IMR-90 (cell line): ENCODE measurements around the gene WDFY2. TPM values are rescaled to one million over a fixed set of nuclear protein-coding genes. Genes with fewer than 3 reads are reported as not detected.

ENCODE experiments used
- ATAC-seq: fragments of 200-7000 bp; cut with Tn5 transposase; 2 replicates; pipeline ENCODE4 v1.9.1; 2020; ENCODE audit warnings: low read depth, mild to moderate bottlenecking, moderate library complexity
- BruUV-seq: library from RNA; stranded (reverse); fragments of 400-500 nt; replicated peaks from 2 replicates; lab custom pipeline; 2021; lab: Mats Ljungman, UMichigan
- CTCF ChIA-PET: fragments of 300-600 bp; formaldehyde crosslinking; extraction: SDS; loops from one replicate; lab custom pipeline; 2021; ENCODE audit warnings: antibody characterized with exemption; lab: Yijun Ruan, JAX
- POLR2A ChIA-PET: fragments of 300-600 bp; sonication (Branson Sonifier 250); formaldehyde crosslinking; loops from one replicate; lab custom pipeline; 2022; ENCODE audit warnings: antibody characterized with exemption; ENCODE audit not compliant: unreplicated experiment; lab: Charles Lee
- DNase-seq: peaks from one replicate; pipeline ENCODE4 v3.0.0; 2013
- H2AFZ ChIP-seq: replicated peaks from 2 replicates; pipeline ENCODE3; 2013; ENCODE audit warnings: low read length, mild to moderate bottlenecking; ENCODE audit not compliant: poor library complexity
- H2AK5ac ChIP-seq: 2 replicates; pipeline ENCODE4 v1.6.1; 2013; ENCODE audit warnings: low read depth, low read length, inconsistent platforms
- H2AK9ac ChIP-seq: replicated peaks from 2 replicates; pipeline ENCODE3; 2013; ENCODE audit warnings: mild to moderate bottlenecking, low read depth, low read length, moderate library complexity; ENCODE audit not compliant: poor library complexity
- H2BK120ac ChIP-seq: 2 replicates; pipeline ENCODE4 v1.6.1; 2013; ENCODE audit warnings: low read depth, low read length, inconsistent platforms
- H2BK15ac ChIP-seq: 3 replicates; pipeline ENCODE4 v1.6.1; 2013; ENCODE audit warnings: low read depth, low read length, inconsistent platforms
- H2BK20ac ChIP-seq: 2 replicates; pipeline ENCODE4 v1.6.1; 2013; ENCODE audit warnings: low read depth, mild to moderate bottlenecking, inconsistent platforms, low read length, moderate library complexity
- H2BK5ac ChIP-seq: 2 replicates; pipeline ENCODE4 v1.6.1; 2013; ENCODE audit warnings: mild to moderate bottlenecking, low read depth, low read length, inconsistent platforms; ENCODE audit not compliant: poor library complexity, severe bottlenecking
- H3K14ac ChIP-seq: replicated peaks from 2 replicates; pipeline ENCODE4 v1.6.1; 2013; ENCODE audit warnings: low read depth, low read length, inconsistent platforms
- H3K18ac ChIP-seq: 2 replicates; pipeline ENCODE4 v1.6.1; 2013; ENCODE audit warnings: low read depth, low read length, control low read depth
- H3K23ac ChIP-seq: 2 replicates; pipeline ENCODE4 v1.6.1; 2013; ENCODE audit warnings: low read depth, low read length, inconsistent platforms
- H3K27ac ChIP-seq: 2 replicates; pipeline ENCODE4 v1.5.1; 2013; ENCODE audit warnings: mild to moderate bottlenecking, control low read depth, low read length; ENCODE audit not compliant: insufficient read depth
- H3K27me3 ChIP-seq: 2 replicates; pipeline ENCODE4 v1.6.1; 2013; ENCODE audit warnings: low read length; ENCODE audit not compliant: control insufficient read depth, insufficient read depth
- H3K36me3 ChIP-seq: 2 replicates; pipeline ENCODE4 v1.6.1; 2013; ENCODE audit warnings: low read length, mixed read lengths; ENCODE audit not compliant: control insufficient read depth, insufficient read depth
- H3K4ac ChIP-seq: 2 replicates; pipeline ENCODE4 v1.6.1; 2013; ENCODE audit warnings: low read depth, low read length, inconsistent platforms
- H3K4me1 ChIP-seq: 2 replicates; pipeline ENCODE4 v1.6.1; 2013; ENCODE audit warnings: low read length, mixed read lengths; ENCODE audit not compliant: control insufficient read depth, insufficient read depth
- H3K4me2 ChIP-seq: 2 replicates; pipeline ENCODE4 v1.6.1; 2013; ENCODE audit warnings: low read depth, mild to moderate bottlenecking, control low read depth, low read length, moderate library complexity
- H3K4me3 ChIP-seq: 2 replicates; pipeline ENCODE4 v1.5.1; 2013; ENCODE audit warnings: low read depth, mild to moderate bottlenecking, control low read depth, low read length, moderate library complexity; ENCODE audit not compliant: insufficient read depth
- H3K56ac ChIP-seq: 2 replicates; pipeline ENCODE4 v1.6.1; 2013; ENCODE audit warnings: low read length, inconsistent platforms; ENCODE audit not compliant: insufficient read depth; ENCODE audit errors: extremely low read depth
- H3K79me1 ChIP-seq, 2 experiments: 2 replicates each; pipeline ENCODE4 v1.6.1; 2013; ENCODE audit warnings: low read length in 2 of 2, inconsistent platforms in 1 of 2, low read depth in 1 of 2
- H3K9ac ChIP-seq: 2 replicates; pipeline ENCODE4 v1.6.1; 2013; ENCODE audit warnings: low read depth, low read length, control low read depth
- H3K9me1 ChIP-seq: 2 replicates; pipeline ENCODE4 v1.6.1; 2013; ENCODE audit warnings: low read length, inconsistent platforms; ENCODE audit not compliant: insufficient read depth
- H3K9me3 ChIP-seq: 2 replicates; pipeline ENCODE4 v1.6.1; 2013; ENCODE audit warnings: low read length; ENCODE audit not compliant: control insufficient read depth, insufficient read depth
- H4K20me1 ChIP-seq: 2 replicates; pipeline ENCODE4 v1.6.1; 2013; ENCODE audit warnings: low read length, inconsistent platforms; ENCODE audit not compliant: insufficient read depth
- H4K5ac ChIP-seq: 2 replicates; pipeline ENCODE4 v1.6.1; 2013; ENCODE audit warnings: mild to moderate bottlenecking, low read depth, low read length, control low read depth
- H4K8ac ChIP-seq, 2 experiments: 2 replicates each; pipeline ENCODE4 v1.6.1; 2013; ENCODE audit warnings: low read depth in 2 of 2, low read length in 2 of 2, control low read depth in 1 of 2, inconsistent platforms in 1 of 2
- H4K91ac ChIP-seq: 2 replicates; pipeline ENCODE4 v1.6.1; 2013; ENCODE audit warnings: low read depth, low read length, inconsistent platforms; ENCODE audit not compliant: insufficient read depth
- BHLHE40 ChIP-seq: fragments of 150-350 bp; IDR thresholded peaks from 2 replicates; pipeline ENCODE4 v1.6.1; 2016; ENCODE audit warnings: mild to moderate bottlenecking, low read depth, low read length
- CEBPB ChIP-seq: IDR thresholded peaks from 2 replicates; pipeline ENCODE4 v1.6.1; 2012; ENCODE audit warnings: low read depth, low read length, improper control_type of control experiment
- CTCF ChIP-seq: conservative IDR thresholded peaks from 2 replicates; pipeline ENCODE4 v1.5.1; 2012; ENCODE audit warnings: mild to moderate bottlenecking, low read depth, low read length, improper control_type of control experiment
- ELK1 ChIP-seq: fragments of 150-350 bp; IDR thresholded peaks from 2 replicates; pipeline ENCODE4 v1.6.1; 2016; ENCODE audit warnings: low read depth, mild to moderate bottlenecking, low read length, moderate library complexity, borderline replicate concordance
- MAFK ChIP-seq: IDR thresholded peaks from 2 replicates; pipeline ENCODE4 v1.6.1; 2012; ENCODE audit warnings: low read depth, low read length, improper control_type of control experiment
- NFE2L2 ChIP-seq: fragments of 150-350 bp; IDR thresholded peaks from 2 replicates; pipeline ENCODE4 v1.6.1; 2016; ENCODE audit warnings: low read depth, mild to moderate bottlenecking, low read length
- RAD21 ChIP-seq: IDR thresholded peaks from 2 replicates; pipeline ENCODE4 v1.6.1; 2012; ENCODE audit warnings: low read length, improper control_type of control experiment
- WGBS, 2 experiments: methylation state at CpG; one replicate each; pipeline versions ENCODE4 v1.1.5 to v1.1.7; 2013; ENCODE audit warnings: missing lambda C conversion rate in 2 of 2; ENCODE audit not compliant: insufficient read length in 1 of 2; ENCODE audit errors: extremely low coverage in 2 of 2; 5-methylcytosine and 5-hydroxymethylcytosine counted together
- dilution Hi-C: fragments of 300-500 bp; cut with HindIII; formaldehyde crosslinking; loops from one replicate; pipeline ENCODE4 v1.14.3; 2018; ENCODE audit warnings: low sequenced_read_pairs; ENCODE audit not compliant: unreplicated experiment
- in situ Hi-C: fragments of 300-500 bp; cut with MboI; formaldehyde crosslinking; loops from 3 replicates; pipeline ENCODE4 v1.14.3; 2019; ENCODE audit warnings: low sequenced_read_pairs, inconsistent platforms, mixed read lengths
- intact Hi-C: fragments of 100-400 bp; cut with micrococcal nuclease; formaldehyde crosslinking; loops from 2 replicates; pipeline ENCODE4 v1.10.0; 2022
- polyA plus RNA-seq, 3 experiments: library from polyadenylated mRNA; depleted of rRNA; stranded (reverse); fragments of >200 nt; gene quantifications; 2 replicates each; pipeline ENCODE4 v1.2.3, GENCODE V29; 2012; ENCODE audit warnings: low replicate concordance in 1 of 3
- total RNA-seq: library from RNA; depleted of rRNA; stranded (reverse); fragments of >200 nt; gene quantifications from 2 replicates; pipeline ENCODE4 v1.2.3, GENCODE V29; 2012
- TF ChIP-seq, protein P1 (sequence below): fragments of 150-350 bp; IDR thresholded peaks from 2 replicates; pipeline ENCODE4 v1.6.1; 2017; ENCODE audit warnings: mild to moderate bottlenecking, antibody characterized with exemption, low read length, low read depth

The WDFY2 gene
- total and polyA plus RNA-seq, 2 of the 4 experiments (the other 2 are of a cell fraction): 4.3 to 5.4 TPM

DNA sequence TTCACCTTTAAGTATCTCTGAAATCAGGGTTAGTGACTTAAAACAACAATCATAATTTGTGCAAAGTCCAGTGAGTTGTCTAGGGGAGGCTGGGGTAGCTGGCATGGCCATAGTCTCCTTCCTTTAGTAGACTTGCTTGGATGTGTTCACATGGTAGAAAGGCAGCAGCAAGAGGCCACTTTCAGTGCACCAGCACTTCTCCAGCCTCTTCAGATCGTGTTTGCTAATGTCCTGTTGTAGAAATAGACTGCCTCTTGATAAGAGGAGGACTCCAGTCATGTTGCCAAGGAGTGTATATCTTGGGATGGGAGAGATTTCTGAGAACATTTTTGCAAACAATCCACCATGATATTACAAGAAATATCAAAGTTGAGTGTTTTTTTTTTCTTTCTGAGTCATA lies 22.9 kb downstream of the WDFY2 start:
- no peak overlapping the region for H3K9ac ChIP-seq
- no peak overlapping the region for H2BK5ac ChIP-seq
- no peak overlapping the region for H2BK120ac ChIP-seq
- no peak overlapping the region; the same call in 1 of the 2 replicates for H2AK5ac ChIP-seq
- H3K27ac ChIP-seq: no peak overlapping the region
- no peak overlapping the region for H2BK20ac ChIP-seq
- H3K4ac ChIP-seq: peak overlapping the region; percentile 34; the same call in 1 of the 2 replicates
- peaks cover 10% of the 10 kb centered on the region; the same call in 1 of the 2 replicates for H4K20me1 ChIP-seq
- H3K27me3 ChIP-seq: no peaks in the 10 kb centered on the region
- no peak overlapping the region for H2AFZ ChIP-seq
- no peak overlapping the region for H4K91ac ChIP-seq
- POLR2A ChIA-PET: no interaction called here
- H3K56ac ChIP-seq: no peak overlapping the region
- H3K9me1 ChIP-seq: peaks cover 4% of the 10 kb centered on the region
- CTCF ChIA-PET: no interaction called here
- BruUV-seq: no TSS peak
- intact Hi-C loops: loop anchor here (1.0 kb wide), 1 partner anchor 10 kb away; no protein-coding TSS in a partner anchor
- H2AK9ac ChIP-seq: no peak overlapping the region
- peaks cover 4% of the 10 kb centered on the region; the same call in 1 of the 2 replicates for H3K9me3 ChIP-seq
- no peak overlapping the region; the same call in 1 of the 2 replicates for H3K23ac ChIP-seq
- dilution Hi-C loops: no loop called here
- no peaks in the 10 kb centered on the region for H3K36me3 ChIP-seq
- no peak overlapping the region for H3K4me2 ChIP-seq
- H4K5ac ChIP-seq: no peak overlapping the region
- no peak overlapping the region for H3K14ac ChIP-seq
- no peak for ATAC-seq
- in situ Hi-C loops: no loop called here
- H2BK15ac ChIP-seq: no peak overlapping the region
- H3K18ac ChIP-seq: no peak overlapping the region
- peaks cover 4% of the 10 kb centered on the region; the same call in 1 of the 2 replicates for H3K4me1 ChIP-seq
- H4K8ac ChIP-seq: peak overlapping the region in 1 of 2 experiments; percentile 53; a peak in 1 of 4 replicates
- no CpG with 5 or more reads among the region's 1 CpG for WGBS, 2 experiments
- TF ChIP-seq ELK1: no peak
- no peak for TF ChIP-seq BHLHE40
- TF ChIP-seq, protein P1, sequence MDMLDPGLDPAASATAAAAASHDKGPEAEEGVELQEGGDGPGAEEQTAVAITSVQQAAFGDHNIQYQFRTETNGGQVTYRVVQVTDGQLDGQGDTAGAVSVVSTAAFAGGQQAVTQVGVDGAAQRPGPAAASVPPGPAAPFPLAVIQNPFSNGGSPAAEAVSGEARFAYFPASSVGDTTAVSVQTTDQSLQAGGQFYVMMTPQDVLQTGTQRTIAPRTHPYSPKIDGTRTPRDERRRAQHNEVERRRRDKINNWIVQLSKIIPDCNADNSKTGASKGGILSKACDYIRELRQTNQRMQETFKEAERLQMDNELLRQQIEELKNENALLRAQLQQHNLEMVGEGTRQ: no peak
- TF ChIP-seq MAFK: no peak
- no peak for TF ChIP-seq RAD21
- TF ChIP-seq NFE2L2: no peak
- TF ChIP-seq CEBPB: no peak
- TF ChIP-seq CTCF: no peak
- no peak for DNase-seq
- H3K4me3 ChIP-seq: no peak overlapping the region
- H3K79me1 ChIP-seq: peaks cover 53 to 76% of the 10 kb centered on the region in 2 experiments
